Dendritic cell treated with granulocyte-macrophage colony-stimulating factor and Interleukin-4, amounts not matched to agents 40 ng/mL and 50 ng/mL, for 4 days (primary cell): ENCODE data around the gene ATG7.
"Not testable (repeated sequence)": the region's sequence is repeated elsewhere in the genome, so short reads cannot be mapped to it uniquely, and the experiment has no call there.

Experiments used
- H3K27ac Mint-ChIP-seq: one replicate; pipeline ENCODE4 v1.8.0; 2022; ENCODE audit warnings: mild to moderate bottlenecking, mixed read lengths
- H3K27me3 Mint-ChIP-seq: one replicate; pipeline ENCODE4 v1.8.0; 2022; ENCODE audit warnings: mild to moderate bottlenecking, mixed read lengths
- H3K36me3 Mint-ChIP-seq: one replicate; pipeline ENCODE4 v1.8.0; 2022; ENCODE audit warnings: low read depth, mixed read lengths
- H3K4me1 Mint-ChIP-seq: one replicate; pipeline ENCODE4 v1.8.0; 2022; ENCODE audit warnings: low read depth, mixed read lengths
- H3K4me3 Mint-ChIP-seq: one replicate; pipeline ENCODE4 v1.8.0; 2022; ENCODE audit warnings: mild to moderate bottlenecking, moderate library complexity, mixed read lengths
- H3K9me3 Mint-ChIP-seq: one replicate; pipeline ENCODE4 v1.8.0; 2022; ENCODE audit warnings: mixed read lengths
- intact Hi-C: fragments of 100-400 bp; cut with micrococcal nuclease; formaldehyde crosslinking; loops from one replicate; pipeline ENCODE4 v1.15.0; 2022

ATG7 gene

GRCh38 chr3:11510001-11510340 lies 237.8 kb downstream of the ATG7 start:
- Mint-ChIP-seq H3K4me3 (no peak overlapping the region), H3K36me3 (peaks cover 29% of the 10 kb centered on the region), H3K27ac (peak overlapping the region; percentile 34), H3K4me1 (peaks cover 54% of the 10 kb centered on the region), H3K27me3 (no peaks in the 10 kb centered on the region), H3K9me3 (no peaks in the 10 kb centered on the region)
- intact Hi-C loops: loop anchor here (10.0 kb wide), 1 partner anchor 125 kb away; no protein-coding TSS in a partner anchor

- Mint-ChIP-seq H3K27me3 (no peaks in the 10 kb centered on the region), H3K9me3 (no peaks in the 10 kb centered on the region), H3K4me1 (peaks cover 58% of the 10 kb centered on the region), H3K36me3 (peaks cover 29% of the 10 kb centered on the region), H3K4me3 (no peak overlapping the region), H3K27ac (peak overlapping the region; percentile 34)
- intact Hi-C loops: loop anchor here (10.0 kb wide), 1 partner anchor 126 kb away; no protein-coding TSS in a partner anchor
These were observed 238.2 kb downstream of the ATG7 start for GRCh38 chr3:11510356-11510755.

- not testable (repeated sequence) for H3K27me3 Mint-ChIP-seq, H3K9me3 Mint-ChIP-seq, H3K4me3 Mint-ChIP-seq
- H3K27ac Mint-ChIP-seq: peak overlapping the region; percentile 75
- H3K36me3 Mint-ChIP-seq: peaks cover 29% of the 10 kb centered on the region
- intact Hi-C loops: loop anchor here (10.0 kb wide), 1 partner anchor 127 kb away; no protein-coding TSS in a partner anchor
- H3K4me1 Mint-ChIP-seq: peaks cover 64% of the 10 kb centered on the region
These were observed 239.4 kb downstream of the ATG7 start for GRCh38 chr3:11511606-11512005.

- not testable (repeated sequence) for H3K9me3 Mint-ChIP-seq, H3K4me3 Mint-ChIP-seq, H3K27me3 Mint-ChIP-seq
- peaks cover 72% of the 10 kb centered on the region for H3K4me1 Mint-ChIP-seq
- peak overlapping the region; percentile 77 for H3K27ac Mint-ChIP-seq
- intact Hi-C loops: loop anchor here (10.0 kb wide), 1 partner anchor 128 kb away; no protein-coding TSS in a partner anchor
- peaks cover 28% of the 10 kb centered on the region for H3K36me3 Mint-ChIP-seq
These were observed 241.1 kb downstream of the ATG7 start for GRCh38 chr3:11513125-11513816.

GRCh38 chr3:11513817-11514135 lies 241.6 kb downstream of the ATG7 start:
- H3K9me3 Mint-ChIP-seq: no peaks in the 10 kb centered on the region
- intact Hi-C loops: loop anchor here (10.0 kb wide), 1 partner anchor 129 kb away; no protein-coding TSS in a partner anchor
- peaks cover 72% of the 10 kb centered on the region for H3K4me1 Mint-ChIP-seq
- H3K4me3 Mint-ChIP-seq: no peak overlapping the region
- H3K27me3 Mint-ChIP-seq: no peaks in the 10 kb centered on the region
- peaks cover 28% of the 10 kb centered on the region for H3K36me3 Mint-ChIP-seq
- H3K27ac Mint-ChIP-seq: peak overlapping the region; percentile 77

- peaks cover 28% of the 10 kb centered on the region for H3K36me3 Mint-ChIP-seq
These were observed 242.1 kb downstream of the ATG7 start for GRCh38 chr3:11514191-11514821.

GRCh38 chr3:11517601-11518000 lies 245.4 kb downstream of the ATG7 start:
- H3K4me1 Mint-ChIP-seq: peaks cover 55% of the 10 kb centered on the region
- H3K27me3 Mint-ChIP-seq: no peaks in the 10 kb centered on the region
- H3K27ac Mint-ChIP-seq: no peak overlapping the region
- no peak overlapping the region for H3K4me3 Mint-ChIP-seq
- H3K9me3 Mint-ChIP-seq: no peaks in the 10 kb centered on the region
- H3K36me3 Mint-ChIP-seq: peaks cover 22% of the 10 kb centered on the region
- intact Hi-C loops: loop anchor here (10.0 kb wide), 1 partner anchor 133 kb away; no protein-coding TSS in a partner anchor

More at GRCh38 chr3:11514191-11514821, 242.1 kb downstream of the ATG7 start:
- Mint-ChIP-seq H3K27ac (peak overlapping the region; percentile 77), H3K4me3 (peak overlapping the region; percentile 57), H3K4me1 (peaks cover 70% of the 10 kb centered on the region), H3K27me3 (no peaks in the 10 kb centered on the region), H3K9me3 (no peaks in the 10 kb centered on the region)
- intact Hi-C loops: loop anchor here (10.0 kb wide), 1 partner anchor 130 kb away; no protein-coding TSS in a partner anchor

GRCh38 chr3:11521167-11521566 lies 249.0 kb downstream of the ATG7 start:
- peaks cover 24% of the 10 kb centered on the region for H3K4me1 Mint-ChIP-seq
- peaks cover 22% of the 10 kb centered on the region for H3K36me3 Mint-ChIP-seq
- H3K27me3 Mint-ChIP-seq: no peaks in the 10 kb centered on the region
- no peaks in the 10 kb centered on the region for H3K9me3 Mint-ChIP-seq
- peak overlapping the region; percentile 65 for H3K27ac Mint-ChIP-seq
- no peak overlapping the region for H3K4me3 Mint-ChIP-seq
- intact Hi-C loops: no loop called here

GRCh38 chr3:11522398-11522715 lies 250.2 kb downstream of the ATG7 start:
- H3K9me3 Mint-ChIP-seq: no peaks in the 10 kb centered on the region
- intact Hi-C loops: no loop called here

GRCh38 chr3:11522953-11523571 lies 250.9 kb downstream of the ATG7 start:
- H3K27ac Mint-ChIP-seq: no peak overlapping the region
- H3K4me1 Mint-ChIP-seq: peaks cover 16% of the 10 kb centered on the region
- H3K9me3 Mint-ChIP-seq: no peaks in the 10 kb centered on the region
- H3K36me3 Mint-ChIP-seq: peaks cover 21% of the 10 kb centered on the region
- H3K27me3 Mint-ChIP-seq: no peaks in the 10 kb centered on the region
- no peak overlapping the region for H3K4me3 Mint-ChIP-seq
- intact Hi-C loops: no loop called here

More at GRCh38 chr3:11522398-11522715, 250.2 kb downstream of the ATG7 start:
- H3K4me1 Mint-ChIP-seq: peaks cover 23% of the 10 kb centered on the region
- H3K36me3 Mint-ChIP-seq: peaks cover 17% of the 10 kb centered on the region
- H3K27me3 Mint-ChIP-seq: no peaks in the 10 kb centered on the region
- H3K4me3 Mint-ChIP-seq: no peak overlapping the region
- H3K27ac Mint-ChIP-seq: no peak overlapping the region

GRCh38 chr3:11523572-11524101 lies 251.4 kb downstream of the ATG7 start:
- H3K27ac Mint-ChIP-seq: no peak overlapping the region
- H3K9me3 Mint-ChIP-seq: no peaks in the 10 kb centered on the region
- intact Hi-C loops: no loop called here
- H3K27me3 Mint-ChIP-seq: no peaks in the 10 kb centered on the region
- H3K4me3 Mint-ChIP-seq: no peak overlapping the region
- H3K36me3 Mint-ChIP-seq: peaks cover 27% of the 10 kb centered on the region
- H3K4me1 Mint-ChIP-seq: peaks cover 15% of the 10 kb centered on the region

GRCh38 chr3:11526121-11526520 lies 253.9 kb downstream of the ATG7 start:
- H3K4me3 Mint-ChIP-seq, H3K27me3 Mint-ChIP-seq, H3K9me3 Mint-ChIP-seq, H3K4me1 Mint-ChIP-seq, intact Hi-C loops, H3K27ac Mint-ChIP-seq: not testable (repeated sequence)
- H3K36me3 Mint-ChIP-seq: peaks cover 27% of the 10 kb centered on the region

GRCh38 chr3:11529281-11529680 lies 257.1 kb downstream of the ATG7 start:
- Mint-ChIP-seq H3K27me3 (no peaks in the 10 kb centered on the region), H3K4me3 (no peak overlapping the region), H3K27ac (no peak overlapping the region), H3K36me3 (peaks cover 31% of the 10 kb centered on the region), H3K4me1 (no peaks in the 10 kb centered on the region), H3K9me3 (no peaks in the 10 kb centered on the region)
- intact Hi-C loops: no loop called here

GRCh38 chr3:11530153-11530721 lies 258.0 kb downstream of the ATG7 start:
- intact Hi-C loops: no loop called here
- Mint-ChIP-seq H3K9me3 (no peaks in the 10 kb centered on the region), H3K4me1 (no peaks in the 10 kb centered on the region), H3K27me3 (no peaks in the 10 kb centered on the region), H3K27ac (no peak overlapping the region), H3K36me3 (peaks cover 36% of the 10 kb centered on the region), H3K4me3 (no peak overlapping the region)
